Erythroblast (primary cell): ENCODE measurements around the gene ZNF638.
A peak's percentile ranks its signal among the peaks of the same experiment; 100 is the strongest.
"Not testable (repeated sequence)": the region's sequence is repeated elsewhere in the genome, so short reads cannot be mapped to it uniquely, and the experiment has no call there.

ENCODE experiments used
- DNase-seq, 2 experiments: peaks; one replicate each; lab custom pipeline; 2025; lab: John Stamatoyannopoulos, UW
- GATA1 ChIP-seq: IDR thresholded peaks from 2 replicates; pipeline ENCODE4 v1.6.1; 2011; ENCODE audit warnings: low read depth, mild to moderate bottlenecking, control low read depth, low read length, moderate library complexity
- POLR2A ChIP-seq: IDR thresholded peaks from 2 replicates; pipeline ENCODE4 v1.6.1; 2011; ENCODE audit warnings: mild to moderate bottlenecking, low read length

Gene ZNF638

DNA sequence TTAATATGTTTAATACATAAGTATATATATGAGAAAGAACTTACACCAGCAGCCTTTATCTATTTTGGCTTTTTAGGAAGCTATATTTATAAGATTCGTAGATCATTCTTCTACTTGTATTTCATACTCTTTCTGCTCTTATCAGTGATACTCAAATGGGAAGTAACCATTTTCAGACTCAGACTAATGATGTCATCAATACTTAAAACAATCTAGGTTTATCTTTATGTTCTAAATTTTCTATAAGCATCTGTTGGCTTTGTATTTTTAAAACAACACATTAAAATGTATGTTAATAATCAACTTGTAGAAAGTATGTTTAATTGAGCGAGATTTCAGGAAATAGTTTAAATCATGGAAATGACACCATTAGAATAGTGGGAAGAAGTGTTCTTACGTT lies 70.8 kb downstream of the ZNF638 start:
- no peak for DNase-seq
- TF ChIP-seq POLR2A (no peak), GATA1 (no peak)

DNA sequence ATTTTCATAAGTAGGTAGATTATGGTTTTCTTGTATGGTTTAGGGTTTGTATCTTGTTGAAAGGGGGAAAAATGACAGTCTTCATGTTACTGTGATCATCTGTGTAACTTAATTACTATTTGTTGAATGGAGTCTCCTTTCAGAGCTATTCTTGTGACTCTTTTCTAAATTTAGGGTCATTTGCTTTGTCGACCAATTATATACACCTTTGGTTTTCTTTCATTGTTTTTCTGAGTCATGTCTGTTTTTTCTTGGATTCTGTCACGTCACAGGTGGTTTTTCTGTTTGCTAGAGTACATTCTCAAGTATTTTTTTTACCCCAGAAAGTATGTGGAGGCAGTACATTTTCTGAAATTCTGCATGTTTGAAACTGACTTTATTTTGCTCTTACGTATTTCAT lies 78.0 kb downstream of the ZNF638 start:
- TF ChIP-seq GATA1 (no peak), POLR2A (no peak)
- no peak for DNase-seq

DNA sequence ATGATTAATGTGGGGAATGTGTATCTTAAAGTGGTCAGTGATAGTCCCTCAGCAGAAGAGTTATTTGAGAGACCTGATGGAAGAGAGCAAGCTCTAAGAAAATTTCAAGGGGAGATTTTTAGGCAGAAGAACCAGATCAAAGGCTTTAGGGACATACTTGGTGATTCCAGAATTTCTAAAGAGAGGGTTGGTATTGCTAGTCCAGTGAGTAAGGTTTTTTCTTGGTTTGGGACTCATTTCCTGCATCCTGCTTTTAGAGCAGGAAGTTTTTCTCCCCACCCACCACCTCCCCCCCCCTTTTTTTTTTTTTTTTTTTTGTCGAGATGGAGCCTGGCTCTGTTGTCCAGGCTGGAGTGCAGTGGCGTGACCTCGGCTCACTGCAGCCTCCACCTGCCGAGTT lies 79.1 kb downstream of the ZNF638 start:
- DNase-seq: no peak
- TF ChIP-seq GATA1 (no peak), POLR2A (no peak)

DNA sequence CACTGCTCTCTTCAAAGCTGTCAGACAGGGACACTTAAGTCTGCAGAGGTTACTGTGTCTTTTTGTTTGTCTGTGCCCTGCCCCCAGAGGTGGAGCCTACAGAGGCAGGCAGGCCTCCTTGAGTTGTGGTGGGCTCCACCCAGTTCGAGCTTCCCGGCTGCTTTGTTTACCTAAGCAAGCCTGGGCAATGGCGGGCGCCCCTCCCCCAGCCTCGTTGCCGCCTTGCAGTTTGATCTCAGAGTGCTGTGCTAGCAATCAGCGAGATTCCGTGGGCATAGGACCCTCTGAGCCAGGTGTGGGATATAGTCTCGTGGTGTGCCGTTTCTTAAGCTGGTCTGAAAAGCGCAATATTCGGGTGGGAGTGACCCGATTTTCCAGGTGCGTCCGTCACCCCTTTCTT lies 85.3 kb downstream of the ZNF638 start:
- not testable (repeated sequence) for DNase-seq

DNA sequence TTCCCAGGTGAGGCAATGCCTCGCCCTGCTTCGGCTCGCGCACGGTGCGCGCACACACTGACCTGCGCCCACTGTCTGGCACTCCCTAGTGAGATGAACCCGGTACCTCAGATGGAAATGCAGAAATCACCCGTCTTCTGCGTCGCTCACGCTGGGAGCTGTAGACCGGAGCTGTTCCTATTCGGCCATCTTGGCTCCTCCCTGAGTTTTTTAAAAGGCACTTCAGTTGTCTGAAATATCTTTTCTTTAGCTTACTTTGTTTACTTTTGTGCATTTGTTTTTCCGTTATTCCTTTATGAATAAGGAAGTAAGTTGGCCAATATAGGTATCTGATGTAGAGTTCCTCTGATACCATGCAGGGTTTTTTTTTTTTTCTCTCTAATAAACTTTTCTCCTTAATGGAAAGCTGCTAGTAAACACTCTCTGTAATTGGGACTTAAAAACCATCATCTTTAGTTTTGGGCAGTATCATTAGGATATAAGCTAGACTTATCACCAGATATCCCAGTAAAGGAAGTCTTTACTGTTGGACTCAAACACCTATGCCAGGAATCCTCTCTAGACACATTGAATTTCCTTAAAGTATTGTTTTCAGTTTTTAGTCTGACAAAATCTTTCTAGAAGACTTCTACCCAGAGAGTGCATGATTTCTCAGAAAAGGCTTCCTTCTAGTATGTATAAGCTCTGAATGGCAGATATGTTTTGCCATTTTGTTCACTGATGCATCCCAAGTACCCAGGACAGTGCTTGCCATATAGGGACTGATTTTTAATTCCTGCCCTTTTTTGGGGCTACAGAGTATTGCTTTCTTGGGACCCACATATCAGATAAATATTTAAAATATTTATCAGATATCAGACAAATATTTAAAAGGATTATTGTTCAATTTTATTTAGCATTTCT lies 86.0 kb downstream of the ZNF638 start:
- no peak for TF ChIP-seq POLR2A
- TF ChIP-seq GATA1: no peak
- peak; percentile 29 to 42 for DNase-seq

DNA sequence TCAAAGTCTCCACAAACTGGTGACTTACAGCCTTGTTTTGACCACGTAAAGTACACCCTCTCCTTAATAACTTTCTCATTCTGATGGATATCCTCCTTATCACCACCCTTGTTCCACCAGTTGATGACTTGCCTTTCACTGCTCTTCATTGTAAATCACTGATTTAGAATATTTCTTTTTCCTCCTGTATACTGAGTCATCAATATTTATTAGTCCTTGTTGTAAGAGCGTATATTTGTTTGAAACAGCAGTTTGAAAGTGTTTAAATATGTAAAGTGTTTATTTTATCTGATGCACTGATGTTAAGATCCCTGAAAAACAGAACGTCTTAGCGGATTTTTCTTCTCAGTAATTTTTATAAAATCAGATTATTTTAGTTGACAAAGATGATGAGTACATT lies 87.6 kb downstream of the ZNF638 start:
- no peak for TF ChIP-seq GATA1
- no peak for TF ChIP-seq POLR2A
- DNase-seq: peak; percentile 7 to 17

DNA sequence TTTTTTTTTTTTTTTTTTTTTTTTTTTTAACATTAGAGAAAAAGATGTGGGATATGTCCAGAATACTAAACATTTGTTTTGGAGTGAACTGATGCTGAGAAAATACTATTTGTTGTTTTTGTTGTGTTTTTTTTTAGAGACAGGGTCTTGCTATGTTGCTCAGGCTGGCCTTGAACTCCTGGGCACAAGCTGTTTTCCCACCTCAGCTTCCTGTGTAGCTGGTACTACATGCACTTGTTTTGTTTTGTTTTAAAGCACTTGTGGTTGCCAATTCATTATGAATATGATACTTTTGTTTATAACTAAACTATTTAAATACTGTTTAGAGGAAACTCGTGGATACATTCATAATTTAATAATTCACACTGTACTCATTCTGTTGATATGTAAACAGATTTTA lies 88.4 kb downstream of the ZNF638 start:
- peak in 1 of 2 experiments; percentile 12 for DNase-seq
- TF ChIP-seq POLR2A (no peak), GATA1 (no peak)

DNA sequence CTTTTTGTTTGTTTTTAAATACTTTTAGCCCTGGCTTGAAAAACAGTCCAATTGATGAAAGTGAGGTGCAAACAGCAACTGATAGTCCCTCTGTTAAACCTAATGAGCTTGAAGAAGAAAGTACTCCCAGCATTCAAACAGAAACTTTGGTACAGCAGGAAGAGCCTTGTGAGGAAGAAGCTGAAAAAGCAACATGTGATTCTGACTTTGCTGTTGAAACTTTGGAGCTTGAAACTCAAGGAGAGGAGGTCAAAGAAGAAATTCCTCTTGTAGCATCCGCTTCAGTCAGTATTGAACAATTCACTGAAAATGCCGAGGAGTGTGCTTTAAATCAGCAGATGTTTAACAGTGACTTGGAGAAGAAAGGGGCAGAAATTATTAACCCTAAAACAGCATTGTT lies 91.2 kb downstream of the ZNF638 start:
- no peak for TF ChIP-seq GATA1
- no peak for TF ChIP-seq POLR2A

DNA sequence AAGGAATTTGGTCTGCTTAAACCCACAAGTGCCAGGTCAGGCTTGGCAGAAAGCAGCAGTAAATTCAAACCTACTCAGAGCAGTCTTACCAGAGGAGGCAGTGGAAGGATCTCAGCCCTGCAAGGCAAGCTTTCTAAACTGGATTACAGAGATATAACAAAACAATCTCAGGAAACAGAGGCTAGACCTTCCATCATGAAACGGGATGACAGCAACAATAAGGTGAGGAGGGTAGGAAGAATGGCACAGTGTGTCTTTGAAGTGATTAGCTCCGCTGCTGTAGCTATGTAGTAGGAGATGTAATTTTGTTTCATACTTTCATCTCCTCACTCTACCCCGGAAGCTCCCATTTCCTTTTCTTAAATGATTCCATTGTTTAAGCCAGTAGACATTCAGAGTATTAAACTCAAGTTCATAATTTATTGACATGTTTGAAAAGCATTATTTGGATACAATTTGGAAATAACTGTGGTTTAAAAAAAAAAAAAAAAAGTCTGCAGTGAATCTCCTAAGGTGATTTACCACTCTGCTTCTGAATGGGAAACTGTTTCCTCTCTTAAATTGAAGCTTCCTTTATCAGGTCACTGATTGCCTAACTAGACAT lies 92.3 kb downstream of the ZNF638 start:
- TF ChIP-seq GATA1 (no peak), POLR2A (no peak)
- DNase-seq: no peak

More for the DNA sequence above, 91.2 kb downstream of the ZNF638 start:
- DNase-seq: no peak

DNA sequence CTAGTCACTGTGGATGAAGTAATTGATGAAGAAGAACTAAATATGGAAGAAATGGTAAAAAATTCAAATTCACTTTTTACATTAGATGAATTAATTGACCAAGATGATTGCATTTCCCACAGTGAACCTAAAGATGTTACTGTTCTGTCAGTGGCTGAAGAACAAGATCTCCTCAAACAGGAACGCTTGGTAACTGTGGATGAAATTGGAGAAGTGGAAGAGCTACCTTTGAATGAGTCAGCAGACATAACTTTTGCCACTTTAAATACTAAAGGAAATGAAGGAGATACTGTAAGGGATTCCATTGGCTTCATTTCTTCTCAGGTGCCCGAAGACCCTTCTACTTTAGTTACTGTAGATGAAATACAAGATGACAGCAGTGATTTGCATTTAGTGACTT lies 95.1 kb downstream of the ZNF638 start:
- DNase-seq: no peak
- no peak for TF ChIP-seq POLR2A
- TF ChIP-seq GATA1: no peak

DNA sequence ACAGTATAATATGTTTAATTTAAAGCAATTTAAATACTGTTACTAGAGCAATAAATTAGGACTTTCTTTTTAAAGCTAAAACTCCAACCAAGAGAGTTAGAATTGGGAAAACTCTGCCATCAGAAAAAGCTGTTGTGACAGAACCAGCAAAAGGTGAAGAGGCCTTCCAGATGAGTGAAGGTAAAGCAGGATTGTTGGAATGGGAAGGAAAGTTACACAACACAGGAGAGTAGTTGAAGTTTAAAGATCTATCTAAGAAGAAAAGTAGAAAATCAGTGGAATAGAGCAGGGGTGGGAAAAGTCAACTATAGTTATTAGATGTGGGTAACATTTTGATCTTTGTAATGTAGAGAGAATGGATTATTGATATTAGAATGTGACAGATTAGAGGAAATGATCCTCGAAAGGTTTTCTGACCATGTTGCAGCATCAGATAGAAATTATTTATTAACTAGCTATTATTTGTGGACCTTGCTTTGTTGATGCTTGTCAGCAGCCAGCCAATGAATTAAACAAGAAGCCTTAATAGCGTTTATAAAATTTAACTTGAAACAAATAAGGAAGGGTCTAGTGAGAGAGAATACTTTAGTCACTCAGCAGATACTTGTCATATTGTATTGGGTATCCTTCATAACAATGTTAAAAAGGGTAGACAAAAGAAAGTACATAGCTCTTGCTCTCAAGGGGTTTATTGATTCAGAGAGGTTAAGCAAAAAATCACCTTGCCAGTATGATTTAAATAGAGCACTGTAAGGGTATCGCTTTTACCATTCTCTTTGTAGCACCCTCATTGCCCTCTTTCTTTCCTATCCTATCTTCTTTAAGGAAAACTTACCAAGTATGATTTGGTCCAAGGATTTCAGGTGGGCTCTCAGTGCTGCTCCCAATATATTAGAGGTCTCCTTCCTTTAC lies 97.1 kb downstream of the ZNF638 start:
- TF ChIP-seq POLR2A (no peak), GATA1 (no peak)
- no peak for DNase-seq

DNA sequence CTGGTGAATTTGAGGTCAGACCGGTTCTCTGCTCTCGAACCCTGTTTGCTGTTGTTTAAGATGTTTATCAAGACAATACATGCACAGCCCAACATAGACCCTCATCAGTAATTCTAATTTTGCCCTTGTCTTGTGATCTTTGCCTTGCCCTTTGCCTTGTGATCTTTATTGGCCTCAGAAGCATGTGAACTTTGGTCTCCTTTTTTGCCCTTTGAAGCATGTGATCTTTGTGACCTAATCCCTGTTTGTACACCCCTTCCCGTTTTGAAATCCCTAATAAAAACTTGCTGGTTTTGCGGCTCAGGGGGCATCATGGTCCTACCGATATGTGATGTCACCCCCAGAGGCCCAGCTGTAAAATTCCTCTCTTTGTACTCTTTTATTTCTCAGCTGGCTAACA lies 113.6 kb downstream of the ZNF638 start:
- not testable (repeated sequence) for DNase-seq

DNA sequence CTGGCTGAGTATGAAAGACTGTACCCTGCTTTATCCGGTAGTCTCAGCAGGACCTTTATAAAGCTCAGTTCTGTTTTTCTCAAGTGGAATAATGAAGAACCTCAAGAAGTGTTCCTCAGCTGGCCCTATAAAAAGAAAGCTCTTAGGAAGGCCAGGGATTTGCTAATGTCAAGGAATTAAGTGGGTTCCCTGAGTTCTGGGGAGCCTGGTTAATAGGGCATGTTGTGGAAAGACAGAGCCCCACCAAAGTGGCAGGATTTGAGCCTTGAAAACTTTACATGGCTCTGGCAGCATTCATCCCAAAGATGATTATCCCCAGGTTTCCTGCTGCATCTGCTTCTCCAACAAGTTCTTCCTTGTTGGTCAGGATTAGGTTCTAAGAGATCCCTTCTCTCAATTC lies 114.9 kb downstream of the ZNF638 start:
- no peak for DNase-seq
- TF ChIP-seq GATA1 (no peak), POLR2A (no peak)

DNA sequence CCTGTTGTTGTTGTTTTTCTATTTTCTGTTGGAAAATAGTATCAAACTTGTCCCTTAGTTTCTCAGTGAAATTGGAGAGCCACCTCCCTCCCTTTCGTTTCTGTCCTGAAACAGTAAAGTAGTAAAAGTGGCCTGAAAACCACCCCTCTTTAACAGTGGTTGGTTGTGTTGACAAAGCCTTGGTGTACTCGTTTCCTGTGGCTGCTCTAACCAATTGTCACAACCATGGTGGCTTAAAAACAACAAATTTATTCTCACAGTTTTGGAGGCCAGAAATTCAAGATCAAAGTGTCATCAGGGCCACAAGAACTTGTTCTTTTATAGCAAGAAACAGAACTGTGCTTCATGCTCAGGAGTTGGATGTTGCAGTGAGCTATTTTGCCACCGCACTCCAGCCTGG lies 117.8 kb downstream of the ZNF638 start:
- no peak for DNase-seq
- no peak for TF ChIP-seq POLR2A
- no peak for TF ChIP-seq GATA1
